Measurements from ENCODE around the gene EIF3J.

The EIF3J gene, protein sequence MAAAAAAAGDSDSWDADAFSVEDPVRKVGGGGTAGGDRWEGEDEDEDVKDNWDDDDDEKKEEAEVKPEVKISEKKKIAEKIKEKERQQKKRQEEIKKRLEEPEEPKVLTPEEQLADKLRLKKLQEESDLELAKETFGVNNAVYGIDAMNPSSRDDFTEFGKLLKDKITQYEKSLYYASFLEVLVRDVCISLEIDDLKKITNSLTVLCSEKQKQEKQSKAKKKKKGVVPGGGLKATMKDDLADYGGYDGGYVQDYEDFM

DNA sequence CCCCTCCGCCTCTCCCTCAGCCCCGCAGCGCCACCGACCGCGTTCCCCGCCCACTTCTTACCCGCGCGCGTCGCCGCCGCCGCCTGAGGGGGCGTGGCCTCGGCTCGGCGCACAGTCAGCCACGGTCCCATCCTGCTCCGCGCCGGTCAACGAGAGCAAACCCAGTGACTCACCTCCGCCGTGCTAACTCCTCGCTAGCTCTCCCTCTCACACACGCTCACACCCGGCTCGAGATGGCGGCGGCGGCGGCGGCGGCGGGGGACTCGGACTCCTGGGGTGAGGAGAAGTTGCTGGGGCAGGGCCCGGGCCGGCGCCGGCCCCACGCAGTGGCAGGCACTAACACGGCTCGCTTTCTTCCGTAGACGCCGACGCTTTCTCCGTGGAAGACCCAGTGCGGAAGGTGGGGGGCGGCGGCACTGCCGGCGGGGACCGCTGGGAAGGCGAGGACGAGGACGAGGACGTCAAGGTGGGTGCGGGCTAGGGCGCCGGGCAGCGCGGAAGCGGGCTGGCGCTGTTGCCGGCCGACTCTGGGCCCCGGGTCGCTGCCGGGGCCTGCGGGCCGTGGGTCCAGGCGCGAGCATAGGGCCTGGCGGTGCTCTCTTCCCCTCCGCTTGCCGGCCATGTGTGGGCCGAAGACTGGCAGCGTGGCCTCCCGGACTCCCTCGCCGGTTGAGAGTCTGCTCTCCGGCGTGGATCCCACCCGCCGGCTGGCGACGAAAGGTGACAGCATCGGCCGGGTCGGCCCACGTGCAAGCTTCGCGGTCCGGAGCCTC, at the start of gene EIF3J:
EIF3J (plus strand) TSS at position 186 of the 773 bp plus-strand sequence; CDS start at position 234, 48 bp downstream.
- Histone ChIP-seq H3K4me1 (ENCODE audit: control insufficient read depth, insufficient read depth, low read length) (peaks cover 26% of the 10 kb centered on the region), H3K4me3 (ENCODE audit: low read length in 2 of 2) (peak within 1 kb of the TSS; percentile 91 to 95), H3K27me3 (ENCODE audit: control insufficient read depth in 1 of 2, insufficient read depth in 2 of 2, low read length in 2 of 2) (no peaks in the 10 kb centered on the region), H3K9ac (ENCODE audit: low read length in 2 of 2) (peak within 1 kb of the TSS; percentile 92 to 94), H3K27ac (ENCODE audit: low read length) (peak within 1 kb of the TSS; percentile 94), H3K36me3 (ENCODE audit: control insufficient read depth in 2 of 2, insufficient read depth in 2 of 2, low read length in 2 of 2) (no peaks in the 10 kb centered on the region), H3K9me3 (ENCODE audit: control insufficient read depth in 2 of 2, low read length in 2 of 2) (no peaks in the 10 kb centered on the region)

DNA sequence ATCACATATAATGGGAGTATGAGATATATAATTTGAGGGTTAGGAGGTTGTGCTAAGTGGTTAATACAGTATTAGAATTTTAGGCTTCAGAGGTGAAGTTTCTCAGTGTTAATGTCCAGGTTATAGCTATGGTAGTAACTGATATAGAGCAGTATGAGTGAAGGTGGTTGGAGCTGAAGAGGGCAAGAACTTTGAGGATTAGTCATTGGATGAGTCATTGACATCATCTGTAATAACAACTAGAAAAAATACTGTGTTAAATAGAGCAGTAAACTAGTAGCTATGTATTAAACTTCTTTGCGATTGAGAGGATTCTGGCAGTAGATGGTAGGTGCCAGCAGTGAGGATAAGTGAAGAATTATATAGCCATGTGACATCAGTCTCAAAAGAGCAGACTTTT, 47.5 kb upstream of the EIF3J start:
- Histone ChIP-seq H3K36me3 (ENCODE audit: control insufficient read depth in 2 of 2, insufficient read depth in 2 of 2, low read length in 2 of 2) (peaks cover 10 to 15% of the 10 kb centered on the region in 2 donors), H3K4me3 (ENCODE audit: low read length in 2 of 2) (no peak overlapping the region), H3K27ac (ENCODE audit: low read length) (no peak overlapping the region), H3K9ac (ENCODE audit: low read length in 2 of 2) (no peak overlapping the region), H3K27me3 (ENCODE audit: control insufficient read depth in 1 of 2, insufficient read depth in 2 of 2, low read length in 2 of 2) (no peaks in the 10 kb centered on the region), H3K4me1 (ENCODE audit: control insufficient read depth, insufficient read depth, low read length) (no peaks in the 10 kb centered on the region), H3K9me3 (ENCODE audit: control insufficient read depth in 2 of 2, low read length in 2 of 2) (no peaks in the 10 kb centered on the region)

DNA sequence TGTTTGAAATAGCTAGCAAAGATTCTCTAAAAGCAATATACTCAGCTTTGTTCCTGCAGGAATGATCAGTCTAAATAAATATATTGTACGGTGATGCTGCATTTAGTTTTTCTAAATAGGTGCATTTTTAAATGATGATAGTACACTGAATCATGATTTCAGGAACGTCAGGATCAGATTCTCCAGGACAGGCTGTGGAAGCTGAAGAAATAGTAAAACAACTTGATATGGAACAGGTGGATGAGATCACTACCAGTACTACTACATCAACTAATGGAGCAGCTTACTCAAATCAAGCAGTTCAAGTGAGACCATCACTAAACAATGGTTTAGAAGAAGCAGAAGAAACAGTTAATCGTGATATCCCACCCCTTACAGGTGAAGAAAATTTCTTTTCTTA, 46.3 kb upstream of the EIF3J start:
- H3K9ac ChIP-seq (ENCODE audit: low read length in 2 of 2), result no peak overlapping the region
- H3K9me3 ChIP-seq (ENCODE audit: control insufficient read depth in 2 of 2, low read length in 2 of 2), result no peaks in the 10 kb centered on the region
- H3K4me3 ChIP-seq (ENCODE audit: low read length in 2 of 2), result no peak overlapping the region
- H3K36me3 ChIP-seq (ENCODE audit: control insufficient read depth in 2 of 2, insufficient read depth in 2 of 2, low read length in 2 of 2), result peaks cover 7 to 10% of the 10 kb centered on the region in 2 donors
- H3K27me3 ChIP-seq (ENCODE audit: control insufficient read depth in 1 of 2, insufficient read depth in 2 of 2, low read length in 2 of 2), result no peaks in the 10 kb centered on the region
- H3K4me1 ChIP-seq (ENCODE audit: control insufficient read depth, insufficient read depth, low read length), result no peaks in the 10 kb centered on the region
- H3K27ac ChIP-seq (ENCODE audit: low read length), result no peak overlapping the region

DNA sequence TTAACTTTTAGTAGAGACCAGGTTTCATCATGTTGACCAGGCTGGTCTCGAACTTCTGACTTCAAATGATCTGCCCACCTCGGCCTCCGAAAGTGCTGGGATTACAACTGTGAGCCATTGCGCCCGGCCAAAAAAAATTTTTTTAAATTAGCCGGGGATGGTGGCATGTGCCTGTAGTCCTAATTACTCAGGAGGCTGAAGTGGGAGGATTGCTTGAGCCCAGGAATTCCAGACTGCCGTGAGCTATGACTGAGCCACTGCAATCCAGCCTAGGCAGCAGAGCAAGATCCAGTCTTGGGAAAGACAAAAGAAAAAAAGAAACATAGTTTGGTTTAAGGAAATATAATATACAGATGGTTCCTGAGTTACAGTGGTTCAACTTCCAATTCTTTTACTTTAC, 44.9 kb upstream of the EIF3J start:
- H3K27ac ChIP-seq (ENCODE audit: low read length), result no peak overlapping the region
- H3K27me3 ChIP-seq (ENCODE audit: control insufficient read depth in 1 of 2, insufficient read depth in 2 of 2, low read length in 2 of 2), result no peaks in the 10 kb centered on the region
- no peaks in the 10 kb centered on the region for H3K9me3 ChIP-seq (ENCODE audit: control insufficient read depth in 2 of 2, low read length in 2 of 2)
- no peaks in the 10 kb centered on the region for H3K4me1 ChIP-seq (ENCODE audit: control insufficient read depth, insufficient read depth, low read length)
- H3K9ac ChIP-seq (ENCODE audit: low read length in 2 of 2), result no peak overlapping the region
- no peak overlapping the region for H3K4me3 ChIP-seq (ENCODE audit: low read length in 2 of 2)
- peaks cover 2 to 16% of the 10 kb centered on the region in 2 donors for H3K36me3 ChIP-seq (ENCODE audit: control insufficient read depth in 2 of 2, insufficient read depth in 2 of 2, low read length in 2 of 2)

DNA sequence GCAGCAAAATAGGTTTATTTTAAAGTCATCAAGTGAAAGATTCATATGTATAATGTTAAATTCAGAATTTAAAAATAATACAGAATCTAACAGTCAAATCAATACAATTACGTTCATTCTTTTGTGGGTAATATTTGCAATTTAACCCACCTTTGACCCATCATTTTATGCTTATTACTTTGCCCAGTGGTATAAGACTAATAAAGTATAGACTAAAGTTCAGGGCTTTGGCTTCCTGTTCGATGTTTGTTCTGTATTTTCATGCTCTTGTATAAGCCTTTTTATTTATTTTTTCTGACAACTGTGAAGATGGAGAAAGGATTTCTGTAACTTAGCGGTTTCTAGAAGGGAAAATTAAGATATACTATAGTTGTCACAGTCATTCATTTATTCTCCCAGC, 44.3 kb upstream of the EIF3J start:
- Histone ChIP-seq H3K9ac (ENCODE audit: low read length in 2 of 2) (no peak overlapping the region), H3K4me3 (ENCODE audit: low read length in 2 of 2) (no peak overlapping the region), H3K36me3 (ENCODE audit: control insufficient read depth in 2 of 2, insufficient read depth in 2 of 2, low read length in 2 of 2) (peaks cover 0 to 12% of the 10 kb centered on the region in 2 donors), H3K9me3 (ENCODE audit: control insufficient read depth in 2 of 2, low read length in 2 of 2) (no peaks in the 10 kb centered on the region), H3K27me3 (ENCODE audit: control insufficient read depth in 1 of 2, insufficient read depth in 2 of 2, low read length in 2 of 2) (no peaks in the 10 kb centered on the region), H3K27ac (ENCODE audit: low read length) (no peak overlapping the region), H3K4me1 (ENCODE audit: control insufficient read depth, insufficient read depth, low read length) (no peaks in the 10 kb centered on the region)

DNA sequence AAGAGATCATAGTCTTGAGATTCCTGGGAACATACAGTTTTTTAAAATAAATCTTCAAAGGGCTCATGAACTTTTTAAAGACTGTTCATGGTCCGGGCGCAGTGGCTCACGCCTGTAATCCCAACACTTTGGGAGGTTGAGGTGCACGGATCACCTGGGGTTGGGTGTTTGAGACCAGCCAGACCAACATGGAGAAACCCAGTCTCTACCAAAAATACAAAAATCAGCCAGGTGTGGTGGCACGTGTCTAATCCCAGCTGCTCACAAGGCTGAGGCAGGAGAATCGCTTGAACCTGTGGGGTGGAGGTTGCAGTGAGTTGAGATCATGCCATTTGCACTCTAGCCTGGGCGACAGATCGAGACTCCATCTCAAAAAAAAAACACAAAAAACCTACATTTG, 41.4 kb upstream of the EIF3J start:
- Histone ChIP-seq H3K4me1 (ENCODE audit: control insufficient read depth, insufficient read depth, low read length) (no peaks in the 10 kb centered on the region), H3K36me3 (ENCODE audit: control insufficient read depth in 2 of 2, insufficient read depth in 2 of 2, low read length in 2 of 2) (peaks cover 3 to 15% of the 10 kb centered on the region in 2 donors)

DNA sequence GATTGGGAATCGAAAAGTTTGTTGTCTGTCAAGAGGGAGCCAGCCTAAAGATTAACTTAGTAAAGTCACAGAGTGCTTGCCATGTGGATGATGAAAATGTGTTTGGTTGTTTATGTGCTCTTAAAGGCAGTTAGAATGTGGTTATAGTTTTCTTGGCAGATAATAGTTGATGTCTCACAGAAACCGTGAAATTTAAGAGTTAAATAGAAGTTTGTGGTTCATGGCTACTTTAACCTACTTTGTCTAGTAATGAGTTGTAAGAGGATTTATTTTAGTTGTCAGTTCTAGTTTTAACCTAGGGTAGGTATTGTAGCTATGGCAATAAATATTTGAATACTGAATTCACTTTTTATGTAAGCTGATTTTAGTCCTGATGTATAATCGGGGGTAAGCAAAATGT, 36.4 kb upstream of the EIF3J start:
- Histone ChIP-seq H3K36me3 (ENCODE audit: control insufficient read depth in 2 of 2, insufficient read depth in 2 of 2, low read length in 2 of 2) (peaks cover 6 to 17% of the 10 kb centered on the region in 2 donors), H3K4me1 (ENCODE audit: control insufficient read depth, insufficient read depth, low read length) (no peaks in the 10 kb centered on the region), H3K9ac (ENCODE audit: low read length in 2 of 2) (no peak overlapping the region), H3K4me3 (ENCODE audit: low read length in 2 of 2) (no peak overlapping the region), H3K9me3 (ENCODE audit: control insufficient read depth in 2 of 2, low read length in 2 of 2) (no peaks in the 10 kb centered on the region), H3K27ac (ENCODE audit: low read length) (no peak overlapping the region), H3K27me3 (ENCODE audit: control insufficient read depth in 1 of 2, insufficient read depth in 2 of 2, low read length in 2 of 2) (no peaks in the 10 kb centered on the region)

More for the DNA sequence above, 41.4 kb upstream of the EIF3J start:
- Histone ChIP-seq H3K9ac (ENCODE audit: low read length in 2 of 2) (no peak overlapping the region), H3K9me3 (ENCODE audit: control insufficient read depth in 2 of 2, low read length in 2 of 2) (no peaks in the 10 kb centered on the region), H3K27me3 (ENCODE audit: control insufficient read depth in 1 of 2, insufficient read depth in 2 of 2, low read length in 2 of 2) (no peaks in the 10 kb centered on the region), H3K4me3 (ENCODE audit: low read length in 2 of 2) (no peak overlapping the region), H3K27ac (ENCODE audit: low read length) (no peak overlapping the region)

DNA sequence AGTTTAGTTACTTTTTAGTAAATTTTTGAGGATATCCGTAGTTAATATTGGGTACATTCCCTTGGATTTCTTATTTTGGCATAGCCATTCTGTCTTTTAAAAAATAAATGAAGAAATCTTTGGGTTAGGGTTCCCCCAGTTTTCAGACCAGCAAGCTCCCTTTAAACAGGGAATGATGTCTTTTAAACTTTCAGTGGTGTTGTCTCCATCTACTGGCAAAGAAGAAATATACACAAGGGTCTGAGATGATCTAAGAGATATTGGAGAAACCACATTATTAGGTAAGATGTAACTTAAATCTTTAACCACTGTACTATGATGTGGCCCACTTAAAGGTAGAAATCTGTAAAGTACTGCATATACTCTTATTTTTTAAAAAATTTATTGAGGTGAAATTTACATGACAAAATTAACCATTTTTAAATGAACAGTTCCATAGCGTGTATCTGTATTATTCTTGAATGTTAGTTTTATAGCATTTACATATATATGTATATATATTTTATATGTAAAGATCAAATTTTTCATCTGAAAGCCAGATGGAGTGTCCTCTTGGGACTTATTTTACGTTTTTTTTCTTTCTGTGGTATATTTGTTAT, 35.1 kb upstream of the EIF3J start:
- H3K9me3 ChIP-seq (ENCODE audit: control insufficient read depth in 2 of 2, low read length in 2 of 2), result no peaks in the 10 kb centered on the region
- H3K36me3 ChIP-seq (ENCODE audit: control insufficient read depth in 2 of 2, insufficient read depth in 2 of 2, low read length in 2 of 2), result peaks cover 6 to 11% of the 10 kb centered on the region in 2 donors

DNA sequence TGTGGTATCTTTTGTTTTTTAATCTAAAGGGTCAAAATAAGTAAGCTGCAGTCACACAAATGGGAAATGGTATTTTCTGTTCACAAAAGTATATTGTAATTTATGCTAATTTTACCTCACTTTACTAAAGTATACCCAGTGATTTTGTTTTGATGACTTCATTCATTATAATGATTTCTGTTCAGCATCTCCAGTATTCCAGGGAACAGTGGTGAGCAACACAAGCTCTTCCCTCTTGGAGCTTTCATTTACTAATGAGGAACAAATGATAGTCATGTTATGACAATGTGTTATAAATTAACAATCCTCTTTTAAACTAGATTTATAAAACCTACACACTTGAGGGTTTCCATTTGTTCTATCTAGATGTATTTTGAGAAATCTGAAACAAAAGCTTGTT, 20.5 kb upstream of the EIF3J start:
- Histone ChIP-seq H3K4me1 (ENCODE audit: control insufficient read depth, insufficient read depth, low read length) (no peaks in the 10 kb centered on the region), H3K9me3 (ENCODE audit: control insufficient read depth in 2 of 2, low read length in 2 of 2) (no peaks in the 10 kb centered on the region), H3K27ac (ENCODE audit: low read length) (no peak overlapping the region), H3K9ac (ENCODE audit: low read length in 2 of 2) (no peak overlapping the region), H3K27me3 (ENCODE audit: control insufficient read depth in 1 of 2, insufficient read depth in 2 of 2, low read length in 2 of 2) (no peaks in the 10 kb centered on the region), H3K4me3 (ENCODE audit: low read length in 2 of 2) (no peak overlapping the region), H3K36me3 (ENCODE audit: control insufficient read depth in 2 of 2, insufficient read depth in 2 of 2, low read length in 2 of 2) (peaks cover 0 to 2% of the 10 kb centered on the region in 2 donors)

More for the DNA sequence above, 35.1 kb upstream of the EIF3J start:
- Histone ChIP-seq H3K27me3 (ENCODE audit: control insufficient read depth in 1 of 2, insufficient read depth in 2 of 2, low read length in 2 of 2) (no peaks in the 10 kb centered on the region), H3K9ac (ENCODE audit: low read length in 2 of 2) (peak overlapping the region in 1 of 2 donors; percentile 15), H3K4me3 (ENCODE audit: low read length in 2 of 2) (no peak overlapping the region), H3K4me1 (ENCODE audit: control insufficient read depth, insufficient read depth, low read length) (no peaks in the 10 kb centered on the region), H3K27ac (ENCODE audit: low read length) (no peak overlapping the region)

DNA sequence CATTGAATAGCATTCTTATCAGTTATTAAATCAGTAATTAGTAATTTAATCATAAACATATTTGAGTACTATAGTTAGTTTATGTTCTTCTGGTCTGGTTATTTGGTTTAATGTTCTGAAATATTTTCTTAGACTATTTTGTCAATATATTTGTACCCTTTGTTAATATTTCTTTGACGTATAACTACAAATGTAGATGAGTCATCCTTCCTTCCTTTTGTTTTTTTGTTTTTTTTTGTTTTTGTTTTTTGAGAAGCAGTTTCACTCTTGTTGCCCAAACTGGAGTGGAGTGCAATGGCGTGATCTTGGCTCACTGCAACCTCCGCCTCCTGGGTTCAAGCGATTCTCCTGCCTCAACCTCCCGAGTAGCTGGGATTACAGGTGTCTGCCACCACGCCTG, 17.4 kb upstream of the EIF3J start:
- no peaks in the 10 kb centered on the region for H3K27me3 ChIP-seq (ENCODE audit: control insufficient read depth in 1 of 2, insufficient read depth in 2 of 2, low read length in 2 of 2)
- no peak overlapping the region for H3K9ac ChIP-seq (ENCODE audit: low read length in 2 of 2)
- H3K27ac ChIP-seq (ENCODE audit: low read length), result no peak overlapping the region
- peaks cover 5 to 6% of the 10 kb centered on the region in 2 donors for H3K36me3 ChIP-seq (ENCODE audit: control insufficient read depth in 2 of 2, insufficient read depth in 2 of 2, low read length in 2 of 2)
- no peak overlapping the region for H3K4me3 ChIP-seq (ENCODE audit: low read length in 2 of 2)
- H3K9me3 ChIP-seq (ENCODE audit: control insufficient read depth in 2 of 2, low read length in 2 of 2), result no peaks in the 10 kb centered on the region
- no peaks in the 10 kb centered on the region for H3K4me1 ChIP-seq (ENCODE audit: control insufficient read depth, insufficient read depth, low read length)
